ENCODE results near the gene VASN.
A peak's percentile ranks its signal among the peaks of the same experiment; 100 is the strongest.

The VASN gene

GRCh38 chr16:4350365-4350786, 21.3 kb upstream of the VASN start:
- DNase-seq, result no peak
- intact Hi-C loops (cut with DNase I), result no loop called here

GRCh38 chr16:4350787-4351659, 20.6 kb upstream of the VASN start, which contains the start of gene PAM16:
Gene PAM16 (minus strand): TSS chr16:4351321. CDS start chr16:4351234, 87 bp downstream.
- DNase-seq, result peak; percentile 87 to 98 (median 95)
- intact Hi-C loops (cut with DNase I), result no loop called here

GRCh38 chr16:4351880-4352279, 19.8 kb upstream of the VASN start:
- intact Hi-C loops (cut with DNase I), result no loop called here
- DNase-seq, result no peak

- intact Hi-C loops (cut with DNase I), result no loop called here
- no peak for DNase-seq
Measured at GRCh38 chr16:4352843-4353242, 18.8 kb upstream of the VASN start.

GRCh38 chr16:4353675-4354074, 18.0 kb upstream of the VASN start:
- no peak for DNase-seq
- intact Hi-C loops (cut with DNase I), result no loop called here

GRCh38 chr16:4354512-4355409, 16.9 kb upstream of the VASN start:
- intact Hi-C loops (cut with DNase I), result no loop called here
- DNase-seq, result no peak

- intact Hi-C loops (cut with DNase I), result no loop called here
- DNase-seq, result no peak
Measured at GRCh38 chr16:4356820-4357219, 14.8 kb upstream of the VASN start.

- intact Hi-C loops (cut with DNase I), result loop anchor here (2.0 kb wide), 1 partner anchor 45 kb away; no protein-coding TSS in a partner anchor
Measured at GRCh38 chr16:4358236-4358635, 13.4 kb upstream of the VASN start.

GRCh38 chr16:4358831-4359561, 12.7 kb upstream of the VASN start:
- intact Hi-C loops (cut with DNase I), result loop anchor here (2.0 kb wide), 1 partner anchor 44 kb away; no protein-coding TSS in a partner anchor
- peak in 39 of 42 donors; percentile 38 to 89 (median 70) for DNase-seq

More at GRCh38 chr16:4358236-4358635, 13.4 kb upstream of the VASN start:
- no peak for DNase-seq

GRCh38 chr16:4359914-4360313, 11.7 kb upstream of the VASN start:
- intact Hi-C loops (cut with DNase I), result loop anchor here (2.0 kb wide), 1 partner anchor 43 kb away; no protein-coding TSS in a partner anchor
- no peak for DNase-seq

GRCh38 chr16:4360538-4361021, 11.1 kb upstream of the VASN start:
- DNase-seq, result no peak
- intact Hi-C loops (cut with DNase I), result no loop called here

- intact Hi-C loops (cut with DNase I), result no loop called here
- no peak for DNase-seq
Measured at GRCh38 chr16:4361033-4361943, 10.4 kb upstream of the VASN start.

GRCh38 chr16:4361944-4362311, 9.7 kb upstream of the VASN start:
- intact Hi-C loops (cut with DNase I), result no loop called here
- no peak for DNase-seq

GRCh38 chr16:4362476-4363135, 9.0 kb upstream of the VASN start:
- intact Hi-C loops (cut with DNase I), result no loop called here
- no peak for DNase-seq

GRCh38 chr16:4364196-4365013, 7.2 kb upstream of the VASN start:
- intact Hi-C loops (cut with DNase I), result no loop called here
- DNase-seq, result peak in 12 of 42 donors; percentile 26 to 66 (median 44)

- DNase-seq, result peak in 7 of 42 donors; percentile 28 to 52 (median 41)
- intact Hi-C loops (cut with DNase I), result no loop called here
Measured at GRCh38 chr16:4365014-4365406, 6.6 kb upstream of the VASN start.
